ENCODE results near the gene NFE2L2. TPM values are rescaled to one million over a fixed set of nuclear protein-coding genes. Genes with fewer than 3 reads are reported as not detected.

NFE2L2 gene
- total and polyA plus RNA-seq, 2 experiments from 2014 or later, result 35.0 to 39.1 TPM

GRCh38 chr2:177264209-177264692 is 276 bp downstream of the NFE2L2 start:
- Histone ChIP-seq H3K79me2 (replicated peaks; ENCODE audit: insufficient read depth) (peaks cover 42% of the 10 kb centered on the region), H3K9me2 (ENCODE audit: insufficient read depth) (no peaks in the 10 kb centered on the region), H3K27me3 (ENCODE audit: insufficient read depth) (no peaks in the 10 kb centered on the region), H3K27ac (ENCODE audit: low read depth) (peak overlapping the region; percentile 94), H3K4me1 (ENCODE audit: insufficient read depth) (peaks cover 29% of the 10 kb centered on the region), H3K4me2 (peak overlapping the region; percentile 90), H4K20me1 (replicated peaks; ENCODE audit: insufficient read depth) (peaks cover 24% of the 10 kb centered on the region), H3K36me3 (ENCODE audit: insufficient read depth) (no peaks in the 10 kb centered on the region), H2AFZ (peak overlapping the region; percentile 52; the same call in 1 of the 2 replicates), H3F3A (replicated peaks; ENCODE audit: low read depth) (no peaks in the 10 kb centered on the region), H3K4me3 (peak overlapping the region; percentile 79)
- Mint-ChIP-seq H3K27ac (no peak overlapping the region), H3K9me3 (0 out of 3 replicates have a peak, but pooled peaks cover under 1% of the 10 kb centered on the region), H3K4me1 (peaks cover 42% of the 10 kb centered on the region), H3K27me3 (ENCODE audit: insufficient read depth, low read depth, poor library complexity) (peaks cover 5% of the 10 kb centered on the region), H3K36me3 (ENCODE audit: low read depth) (peaks cover 9% of the 10 kb centered on the region; the same call in 2 of the 3 replicates), H3K4me3 (peak overlapping the region; percentile 85; the same call in 2 of the 3 replicates)
- TF ChIP-seq STAT1 (IDR thresholded peaks at IDR 0.05; ENCODE audit: unreplicated experiment) (no peak), REST (IDR thresholded peaks at IDR 0.05; ENCODE audit: unreplicated experiment) (no peak), EZH2phosphoT487 (IDR thresholded peaks at IDR 0.05; ENCODE audit: unreplicated experiment) (no peak), POLR2AphosphoS5 (IDR thresholded peaks at IDR 0.05; ENCODE audit: low read depth) (no peak), ZNF331 (CRISPR knock-in tag; IDR thresholded peaks at IDR 0.05; ENCODE audit: low read depth) (no peak), JUNB (IDR thresholded peaks at IDR 0.05; ENCODE audit: unreplicated experiment) (no peak), CREB1 (CRISPR knock-in tag; IDR thresholded peaks at IDR 0.05; ENCODE audit: low read depth) (no peak), EZH2 (IDR thresholded peaks at IDR 0.05; ENCODE audit: low read depth, unreplicated experiment) (no peak), CTCF (conservative IDR thresholded peaks at IDR 0.05; ENCODE audit: low read depth in 2 of 2) (no peak), NANOG (IDR thresholded peaks at IDR 0.05; ENCODE audit: borderline replicate concordance) (no peak), ZNF462 (CRISPR knock-in tag; IDR thresholded peaks at IDR 0.05) (no peak), ETS1 (IDR thresholded peaks at IDR 0.05) (no peak), ZNF114 (CRISPR knock-in tag; IDR thresholded peaks at IDR 0.05) (no peak)
- ATAC-seq (peak; percentile 49), DNase-seq (ENCODE audit: low spot score) (no peak)

Data from GM23338 (cell line).